ELF-1 (cell line): ENCODE results near the gene ZNF576.
"Not testable (repeated sequence)": the region's sequence is repeated elsewhere in the genome, so short reads cannot be mapped to it uniquely, and the experiment has no call there.

Experiments
- DNase-seq: peaks from one replicate; pipeline ENCODE4 v3.0.0-alpha.2; 2016; ENCODE audit warnings: low read depth, low spot score

Gene ZNF576

GRCh38 chr19:43599635-43600295 is 3.4 kb downstream of the ZNF576 start:
- no peak for DNase-seq

- not testable (repeated sequence) for DNase-seq
Observed at GRCh38 chr19:43600326-43600725, 3.9 kb downstream of the ZNF576 start.

DNA sequence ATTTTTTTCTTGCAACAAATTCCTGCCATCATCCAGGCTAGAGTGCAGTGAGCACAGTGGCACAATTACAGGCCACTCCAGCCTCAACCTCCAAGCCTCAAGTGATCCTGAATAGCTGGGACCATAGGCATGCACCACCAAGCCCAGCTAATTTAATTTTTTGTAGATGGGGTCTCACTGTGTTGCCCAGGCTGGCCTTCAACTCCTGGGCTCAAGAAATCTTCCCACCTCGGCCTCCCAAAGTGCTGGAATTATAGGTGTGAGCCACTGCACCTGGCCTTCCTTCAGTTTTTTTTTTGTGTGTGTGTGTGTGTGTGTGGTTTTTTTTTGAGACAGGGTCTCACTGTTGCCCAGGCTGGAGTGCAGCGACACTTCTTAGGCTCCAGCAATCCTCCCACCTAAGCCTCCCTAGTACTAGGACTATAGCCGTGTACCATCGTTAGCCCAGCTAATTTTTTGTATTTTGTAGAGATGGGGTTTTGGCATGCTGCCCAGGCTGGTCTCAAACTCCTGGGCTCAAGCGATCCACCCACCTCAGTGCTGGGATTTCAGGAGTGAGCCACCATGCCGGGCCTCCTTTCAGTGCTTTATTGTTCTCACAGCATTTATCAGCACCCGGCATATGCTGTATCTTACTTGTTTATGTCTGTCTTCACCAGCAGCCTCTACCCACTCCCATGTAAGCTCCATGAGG is 9.6 kb downstream of the ZNF576 start:
- DNase-seq = no peak

DNA sequence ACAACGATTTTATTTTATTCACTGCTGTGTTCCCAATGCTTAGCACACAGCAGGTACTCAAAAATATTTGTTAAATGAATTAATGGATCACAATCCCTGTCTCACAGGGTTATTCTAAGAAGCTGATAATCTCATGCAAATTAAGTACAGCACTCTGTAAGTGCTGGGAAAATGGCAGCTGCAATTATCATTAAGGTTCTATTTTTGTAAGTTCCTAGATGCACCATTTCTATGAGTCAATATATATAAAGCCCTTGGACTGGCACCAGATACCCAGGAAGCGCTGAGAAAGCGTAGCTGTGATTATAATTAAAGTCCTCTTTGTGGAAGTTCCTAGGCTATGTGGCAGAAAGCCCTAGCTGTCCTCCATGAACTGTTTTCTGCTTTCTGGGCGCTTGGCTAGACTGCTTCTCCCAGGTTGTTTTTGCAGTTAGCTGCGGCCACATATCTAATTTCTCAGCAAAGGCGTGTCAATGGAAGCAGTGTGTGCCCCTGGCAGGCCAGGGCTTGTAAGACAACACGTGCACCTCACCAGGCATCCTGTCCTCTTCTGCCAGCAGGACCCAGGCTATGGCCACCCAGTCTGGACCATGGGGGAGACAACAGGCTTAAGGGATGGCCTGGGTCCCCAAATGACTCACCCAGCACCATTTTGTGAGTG is 10.3 kb downstream of the ZNF576 start:
- DNase-seq = no peak

DNA sequence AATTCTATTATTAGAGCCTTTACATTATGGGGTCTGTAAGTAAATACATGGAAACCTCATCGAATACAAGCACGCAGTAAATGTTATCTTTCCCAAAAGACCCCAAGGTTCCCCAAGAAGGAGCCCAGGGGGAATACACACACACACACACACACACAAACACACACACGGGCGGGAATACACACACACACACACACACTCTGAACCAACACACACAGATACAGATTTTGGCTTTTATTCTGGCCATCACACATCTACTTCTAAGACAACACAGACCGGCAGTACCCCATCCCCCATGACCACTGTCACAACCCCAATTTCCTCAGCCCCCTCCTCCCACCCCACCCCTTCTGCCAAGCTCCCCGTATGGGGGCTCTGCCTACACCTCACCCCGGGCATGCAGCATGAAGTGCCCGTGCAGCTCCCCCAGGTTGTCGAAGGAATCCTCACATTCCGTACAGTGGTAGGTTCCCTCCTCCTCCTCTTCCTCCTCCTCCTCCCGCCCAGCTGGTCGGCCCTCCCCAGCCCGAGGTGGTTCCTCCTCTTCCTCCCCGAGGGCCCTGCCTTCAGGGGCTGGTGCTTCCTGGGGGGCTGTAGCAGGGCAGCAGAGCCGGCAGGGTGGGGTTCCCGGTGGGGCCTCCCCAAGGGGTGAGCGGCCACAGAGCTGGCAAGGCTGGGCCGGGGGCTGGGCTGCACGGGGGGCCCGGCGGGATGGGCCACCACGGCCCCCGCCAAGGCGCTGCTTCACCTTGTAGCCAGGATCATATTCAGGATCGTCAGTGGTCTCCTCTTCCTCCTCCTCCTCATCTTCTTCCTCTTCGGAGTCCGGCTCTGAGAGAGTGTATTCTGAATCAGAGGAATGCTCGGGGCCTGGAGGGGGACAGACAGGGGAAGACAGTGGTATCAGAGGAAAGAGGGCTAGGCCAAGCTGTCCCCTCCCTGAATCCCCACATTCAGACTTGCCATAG is 11.1 kb downstream of the ZNF576 start:
- DNase-seq = no peak

DNA sequence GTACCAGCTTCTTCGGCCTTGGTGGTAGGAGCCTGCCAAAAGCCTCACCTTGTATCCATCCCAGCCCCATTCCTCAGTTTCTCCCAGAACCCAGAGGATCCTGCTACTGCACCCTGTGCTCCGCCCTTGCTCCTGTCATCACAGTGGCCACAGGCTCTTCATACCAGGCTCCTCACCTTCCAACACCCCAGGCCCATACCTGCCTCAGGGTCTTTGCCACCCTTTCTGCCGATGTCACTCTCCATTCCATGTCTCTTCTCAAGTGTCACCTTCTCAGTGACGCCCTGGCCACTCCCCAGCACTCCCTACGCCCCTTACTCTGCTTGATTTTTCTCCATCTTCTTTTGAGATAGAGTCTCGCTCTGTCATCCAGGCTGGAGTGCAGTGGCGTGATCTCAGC is 13.5 kb downstream of the ZNF576 start:
- no peak for DNase-seq

DNA sequence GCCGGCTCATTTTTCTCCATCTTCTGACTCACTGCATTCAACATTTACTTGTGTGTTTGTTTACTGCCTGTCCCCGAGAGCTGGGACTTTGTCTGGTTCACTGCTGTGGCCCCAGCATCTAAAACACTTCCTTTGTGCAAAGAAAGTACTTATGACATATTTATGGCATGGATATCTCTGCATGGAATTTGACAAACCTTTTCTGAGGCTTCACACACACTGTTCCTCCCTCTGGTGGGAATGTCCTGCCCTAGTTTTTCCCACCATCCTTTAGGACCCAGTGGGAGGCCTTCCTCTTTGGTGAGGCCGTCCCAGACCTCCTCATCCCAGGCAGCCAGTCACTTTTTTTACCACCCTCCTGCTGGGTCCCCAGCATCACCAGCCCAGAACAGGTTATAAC is 14.1 kb downstream of the ZNF576 start:
- DNase-seq = no peak

DNA sequence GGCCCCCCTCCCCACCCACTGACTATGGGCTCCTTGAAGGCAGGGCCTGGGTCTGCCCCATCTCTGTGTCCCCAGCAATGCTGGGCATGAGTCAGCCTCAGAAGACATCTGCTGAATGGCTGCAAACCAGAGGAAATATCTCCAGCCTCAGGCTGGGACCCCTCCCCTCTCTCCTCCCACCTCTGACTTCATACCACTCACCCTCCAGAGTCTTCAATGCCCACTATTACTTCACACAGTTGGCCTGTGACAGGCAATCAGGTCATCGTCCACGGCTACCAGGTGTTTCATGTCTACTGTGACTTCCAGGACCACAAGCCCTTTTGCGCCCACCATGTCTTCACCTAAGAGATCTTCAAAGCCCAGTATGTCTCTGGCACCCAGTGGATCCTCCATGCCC is 15.4 kb downstream of the ZNF576 start, which contains the start of gene SRRM5:
Gene SRRM5, plus strand, starts transcription at position 301 of the 400 bp plus-strand sequence. Its CDS starts 34 bp downstream, at position 335.
- no peak for DNase-seq

DNA sequence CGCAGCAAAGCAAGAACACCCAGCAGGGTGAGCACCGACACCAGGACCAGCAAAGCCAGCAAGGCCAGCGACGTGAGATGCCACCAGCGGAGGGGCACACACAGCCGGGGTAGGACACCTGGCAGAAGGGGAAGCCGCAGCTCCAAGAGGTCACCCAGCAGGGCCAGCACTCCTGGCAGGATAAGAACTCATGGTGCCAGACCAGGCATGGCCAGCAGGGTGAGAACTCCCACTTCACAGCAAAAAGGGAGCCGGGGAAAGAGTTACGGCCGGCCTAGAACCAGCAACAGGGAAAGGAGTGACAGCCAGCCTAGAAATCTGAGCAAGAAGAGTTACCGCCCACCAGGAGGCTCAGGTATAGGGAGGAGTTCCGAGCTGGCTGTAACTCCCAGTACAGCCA is 16.0 kb downstream of the ZNF576 start:
- no peak for DNase-seq

DNA sequence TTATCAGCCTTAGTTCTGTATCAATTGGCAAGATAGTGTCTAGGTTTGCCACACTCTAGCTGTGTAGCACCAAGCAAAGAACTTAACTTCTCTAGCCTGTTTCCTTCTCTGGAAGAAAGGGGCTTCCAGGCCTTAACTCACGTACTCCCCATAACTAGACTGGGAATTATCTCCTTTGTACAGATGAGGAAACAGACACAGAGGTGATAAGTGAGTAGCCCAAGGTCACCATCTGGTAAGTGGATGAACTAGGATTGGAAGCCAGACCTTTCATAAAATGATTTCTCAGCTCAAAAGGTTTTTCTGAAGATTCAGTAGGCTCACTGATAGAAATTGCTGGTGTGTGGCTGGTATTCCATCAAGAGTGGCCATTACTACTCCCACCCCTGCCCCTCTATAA is 19.9 kb downstream of the ZNF576 start:
- no peak for DNase-seq

GRCh38 chr19:43616954-43617353 is 20.6 kb downstream of the ZNF576 start:
- DNase-seq = no peak

DNA sequence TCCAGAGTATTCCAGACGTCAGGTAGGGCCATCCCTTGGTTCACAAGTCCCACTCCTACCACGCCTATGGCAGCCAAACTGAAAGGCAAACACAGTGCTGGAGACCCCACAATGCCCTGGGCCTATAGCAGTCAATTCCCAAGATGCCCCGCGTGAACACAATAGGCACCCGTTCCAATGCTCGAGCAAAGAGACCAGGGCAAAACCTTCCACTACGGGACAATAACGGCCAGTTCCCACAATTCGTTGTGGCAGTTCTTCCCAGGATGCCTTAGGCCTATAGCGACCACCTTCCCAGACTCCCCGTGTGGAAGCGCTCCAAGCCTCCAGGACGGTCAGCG is 22.5 kb downstream of the ZNF576 start:
- no peak for DNase-seq

DNA sequence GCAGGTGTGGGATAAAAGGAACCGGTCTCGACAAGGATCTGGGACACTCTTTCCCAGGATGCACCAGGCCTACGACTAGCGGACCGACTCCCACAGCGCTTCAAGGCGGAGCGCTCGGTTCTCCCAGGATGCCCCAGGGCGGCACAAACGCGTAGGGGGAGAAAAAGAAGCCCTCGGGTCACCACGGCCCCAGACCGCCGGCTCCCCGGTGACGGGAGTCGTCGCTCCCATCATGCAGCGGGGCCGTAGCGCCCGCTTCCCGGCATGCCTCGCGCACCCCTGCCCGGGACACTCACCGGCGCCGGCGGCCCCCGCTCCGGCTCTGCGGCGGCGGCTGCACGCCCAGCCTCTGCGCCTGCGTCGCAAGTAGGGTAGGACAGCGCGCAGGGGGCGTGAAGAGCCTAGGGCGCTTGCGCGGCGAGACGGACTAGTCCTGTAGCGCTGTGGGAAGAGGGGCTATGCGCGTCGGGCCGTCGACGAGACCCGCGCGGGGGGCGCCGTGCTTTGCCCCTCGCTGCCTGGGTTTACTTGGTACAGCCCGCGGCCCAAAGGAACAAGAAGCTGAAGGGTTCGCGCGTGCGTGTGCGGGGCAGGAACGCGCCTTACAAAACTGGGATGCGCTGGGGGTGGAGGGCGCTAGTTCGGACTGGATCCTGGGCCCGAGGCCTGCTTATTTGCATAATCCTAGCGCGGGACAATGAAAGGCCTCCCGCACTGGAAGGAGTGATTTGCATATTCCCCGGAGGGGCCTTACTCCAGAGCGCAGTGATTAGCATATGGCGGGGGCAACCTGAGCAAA is 23.1 kb downstream of the ZNF576 start, which contains the start of gene ZNF428:
Gene ZNF428, minus strand, starts transcription at position 368 of the 799 bp plus-strand sequence. CDS start 5,325 bp downstream, outside the sequence.
- DNase-seq = peak; percentile 99

- DNase-seq = no peak
Observed at GRCh38 chr19:43620061-43621001, 23.9 kb downstream of the ZNF576 start.

- DNase-seq = no peak
Observed at GRCh38 chr19:43622070-43622469, 25.7 kb downstream of the ZNF576 start.

GRCh38 chr19:43622956-43623355 is 26.6 kb downstream of the ZNF576 start:
- no peak for DNase-seq

DNA sequence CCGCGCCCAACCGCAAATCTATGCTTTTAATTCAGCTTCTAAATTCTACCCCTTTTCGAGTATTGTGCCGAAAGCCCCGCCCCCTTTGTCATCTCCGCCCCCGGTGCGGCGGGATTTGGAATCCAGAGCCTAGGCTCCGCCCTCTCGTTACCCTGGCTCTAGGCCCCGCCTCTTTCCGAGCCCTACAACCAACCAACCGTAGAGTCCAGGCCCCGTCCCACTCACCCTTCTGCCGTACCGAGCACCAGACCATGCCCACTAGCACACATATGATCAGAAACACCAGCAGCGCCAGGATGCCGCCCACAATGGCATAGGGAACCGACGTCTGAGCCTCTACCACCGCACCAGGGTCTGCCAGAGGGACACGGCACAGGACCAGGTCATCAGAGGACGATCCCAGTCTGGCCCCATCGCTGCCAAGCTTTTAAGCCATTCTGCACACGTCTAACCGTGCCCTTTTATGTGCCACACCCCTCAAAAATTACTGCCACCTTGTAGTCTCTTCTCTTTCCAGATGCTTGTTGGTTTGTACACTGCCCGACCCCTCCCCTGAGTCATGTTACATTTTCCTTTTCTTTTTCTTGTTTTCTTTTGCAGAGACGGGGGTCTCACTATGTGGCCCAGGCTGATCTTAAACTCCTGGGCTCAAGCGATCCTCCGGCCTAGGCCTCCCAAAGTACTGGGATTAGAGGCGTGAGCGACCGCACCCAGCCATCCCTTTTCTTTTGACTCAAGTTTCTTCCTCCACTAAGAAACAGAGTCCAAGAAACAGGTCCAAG is 27.7 kb downstream of the ZNF576 start:
- DNase-seq = peak; percentile 94

DNA sequence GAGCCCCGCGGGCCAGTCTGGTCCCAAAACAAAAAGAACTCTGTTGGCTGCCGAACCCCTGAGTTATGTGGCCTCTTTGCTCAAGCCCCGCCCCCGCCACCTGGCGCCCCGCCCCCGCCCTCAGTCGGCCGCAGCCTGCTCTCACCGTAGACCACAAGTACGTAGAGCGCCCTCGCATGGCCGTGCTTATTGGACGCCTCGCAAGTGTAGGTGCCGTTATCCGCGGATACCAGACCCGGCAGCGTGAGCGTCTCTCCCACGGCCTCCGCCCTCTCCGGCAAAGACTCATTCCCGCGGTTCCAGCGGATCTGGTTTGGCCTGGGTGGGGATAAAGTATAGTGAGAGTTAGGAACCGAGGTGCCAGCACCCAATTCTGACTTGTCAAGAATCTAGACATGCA is 28.5 kb downstream of the ZNF576 start:
- peak; percentile 90 for DNase-seq
